HepG2 (cell line): ENCODE data around the gene CCNYL1. TPM values are rescaled to one million over a fixed set of nuclear protein-coding genes. Genes with fewer than 3 reads are reported as not detected.

Experiments
- ATRX ChIP-seq: sonication (generic); formaldehyde crosslinking; IDR thresholded peaks from 2 replicates; pipeline ENCODE4 v1.4.0; 2020; ENCODE audit warnings: missing genetic modification reagents, borderline replicate concordance
- CBFB ChIP-seq: sonication (generic); formaldehyde crosslinking; IDR thresholded peaks from 2 replicates; pipeline ENCODE4 v1.4.0; 2020; ENCODE audit warnings: missing genetic modification reagents
- MAZ ChIP-seq, 2 experiments: sonication (generic) in 1 of 2; formaldehyde crosslinking in 1 of 2; IDR thresholded peaks; 2 replicates each; pipeline versions ENCODE4 v1.5.0 to v1.6.1; 2012 to 2020; ENCODE audit warnings: low read depth in 2 of 2, mild to moderate bottlenecking in 2 of 2, borderline replicate concordance in 1 of 2, improper control_type of control experiment in 1 of 2, low read length in 1 of 2, missing genetic modification reagents in 1 of 2, moderate library complexity in 1 of 2
- NFATC3 ChIP-seq: sonication (generic); formaldehyde crosslinking; IDR thresholded peaks from 2 replicates; pipeline ENCODE4 v1.5.1; 2020; ENCODE audit warnings: mild to moderate bottlenecking, missing genetic modification reagents
- RXRB ChIP-seq: IDR thresholded peaks from 2 replicates; pipeline ENCODE4 v1.6.1; 2016; ENCODE audit warnings: borderline replicate concordance, missing genetic modification reagents, missing compliant biosample characterization
- SIX4 ChIP-seq: sonication (generic); formaldehyde crosslinking; IDR thresholded peaks from 2 replicates; pipeline ENCODE4 v1.4.0; 2020; ENCODE audit warnings: missing genetic modification reagents
- SRSF1 ChIP-seq: fragments of 200-400 bp; formaldehyde crosslinking; optimal IDR thresholded peaks from 2 replicates; pipeline ENCODE3; 2017; ENCODE audit warnings: mild to moderate bottlenecking, low read depth, low read length, moderate library complexity
- TBX3 ChIP-seq: fragments of 450-650 bp; IDR thresholded peaks from 2 replicates; pipeline ENCODE4 v1.6.1; 2017; ENCODE audit warnings: antibody characterized with exemption, mild to moderate bottlenecking, inconsistent platforms, borderline replicate concordance
- TCF7 ChIP-seq: sonication (generic); IDR thresholded peaks from 2 replicates; pipeline ENCODE4 v1.6.1; 2016; ENCODE audit warnings: antibody characterized with exemption, low read depth
- U2AF2 ChIP-seq: fragments of 200-400 bp; formaldehyde crosslinking; IDR thresholded peaks from 2 replicates; pipeline ENCODE4 v1.6.1; 2017; ENCODE audit warnings: low read depth, mild to moderate bottlenecking, low read length
- ZMYM3 ChIP-seq: sonication (generic); formaldehyde crosslinking; IDR thresholded peaks from 2 replicates; pipeline ENCODE4 v1.5.1; 2020; ENCODE audit warnings: mild to moderate bottlenecking, missing genetic modification reagents
- ZNF589 ChIP-seq: sonication (generic); formaldehyde crosslinking; conservative IDR thresholded peaks from 2 replicates; pipeline ENCODE4 v1.8.0; 2022; ENCODE audit warnings: mild to moderate bottlenecking, moderate library complexity, missing genetic modification reagents
- ZNF761 ChIP-seq: sonication (generic); formaldehyde crosslinking; conservative IDR thresholded peaks from 2 replicates; pipeline ENCODE4 v1.4.0; 2020; ENCODE audit warnings: mild to moderate bottlenecking, missing genetic modification reagents
- polyA plus RNA-seq, 8 experiments: library from polyadenylated mRNA; depleted of rRNA in 3 of 8; stranded (reverse) in 7 of 8; unstranded in 1 of 8; fragments of >200 nt; fragmentation: Illumina TruSeq in 4 of 8; extraction: Trizol in 4 of 8; gene quantifications; 2 replicates each; pipeline versions ENCODE4 v1.2.1 to v1.2.3, GENCODE V29; 2011 to 2016; ENCODE audit warnings: low read depth in 4 of 8, missing spikeins in 1 of 8, mixed read lengths in 1 of 8; ENCODE audit not compliant: insufficient read depth in 1 of 8
- total RNA-seq, 5 experiments: library from RNA; depleted of rRNA; stranded (reverse); fragments of >200 nt; fragmentation: Illumina TruSeq; extraction: Trizol; gene quantifications; 2 replicates each; pipeline ENCODE4 v1.2.3, GENCODE V29; 2016; ENCODE audit warnings: low read depth in 1 of 5
- TF ChIP-seq, protein P1 (sequence below): IDR thresholded peaks from 2 replicates; pipeline ENCODE4 v1.4.0; 2020; ENCODE audit warnings: mild to moderate bottlenecking, missing genetic modification reagents
- TF ChIP-seq, protein P2 (sequence below): sonication (generic); formaldehyde crosslinking; IDR thresholded peaks from 2 replicates; pipeline ENCODE4 v1.4.0; 2020; ENCODE audit warnings: missing genetic modification reagents, borderline replicate concordance
- TF ChIP-seq, protein P3 (sequence below): sonication (generic); formaldehyde crosslinking; IDR thresholded peaks from 2 replicates; pipeline ENCODE4 v1.5.1; 2020; ENCODE audit warnings: missing genetic modification reagents, mild to moderate bottlenecking, borderline replicate concordance
- TF ChIP-seq, protein P4 (sequence below): sonication (generic); formaldehyde crosslinking; IDR thresholded peaks from 2 replicates; pipeline ENCODE4 v1.4.0; 2020; ENCODE audit warnings: mild to moderate bottlenecking, missing genetic modification reagents

CCNYL1 gene
- total and polyA plus RNA-seq, 2 of the 13 experiments (the other 11 are each of a cell fraction or from before 2014, with no cell fraction given) = 12.5 to 16.2 TPM

DNA sequence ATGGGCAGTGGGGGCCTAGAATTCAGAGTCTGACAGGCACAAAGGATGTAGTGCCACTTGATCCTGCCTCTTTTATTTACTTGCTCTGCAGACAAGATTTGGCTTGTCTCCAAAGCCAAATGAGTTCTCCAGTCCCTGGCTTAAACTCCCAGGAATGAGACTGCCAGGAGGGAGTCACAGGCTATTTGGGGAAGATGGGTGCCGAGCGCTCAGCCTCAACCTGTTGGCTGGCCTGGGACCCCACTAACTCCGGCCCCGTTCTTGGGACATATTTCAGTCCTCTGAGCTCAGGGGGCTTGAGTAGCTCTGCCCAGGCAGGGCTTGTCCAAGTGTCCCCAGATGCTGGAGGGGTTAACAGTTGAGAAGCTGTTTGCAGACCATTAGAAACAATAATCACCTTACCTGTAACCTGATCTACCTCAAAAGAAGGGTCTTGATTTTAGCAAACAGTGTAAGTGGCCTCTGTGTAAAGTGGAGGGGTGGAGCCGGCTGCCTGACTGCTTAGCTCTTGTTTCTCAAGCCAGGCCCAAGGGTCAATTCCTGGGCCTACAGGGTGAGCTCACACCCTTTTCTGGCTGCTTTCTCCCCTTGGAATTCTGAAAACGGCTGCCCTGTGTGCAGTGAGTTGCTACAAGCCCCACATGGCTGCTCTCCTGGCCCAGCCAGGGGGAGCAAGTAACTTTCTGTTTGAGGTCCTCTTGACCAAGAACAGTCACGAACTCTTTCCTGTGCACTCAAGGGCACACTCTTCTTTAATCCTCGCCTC lies 85.3 kb downstream of the CCNYL1 start (continued):
- TF ChIP-seq, protein P1, sequence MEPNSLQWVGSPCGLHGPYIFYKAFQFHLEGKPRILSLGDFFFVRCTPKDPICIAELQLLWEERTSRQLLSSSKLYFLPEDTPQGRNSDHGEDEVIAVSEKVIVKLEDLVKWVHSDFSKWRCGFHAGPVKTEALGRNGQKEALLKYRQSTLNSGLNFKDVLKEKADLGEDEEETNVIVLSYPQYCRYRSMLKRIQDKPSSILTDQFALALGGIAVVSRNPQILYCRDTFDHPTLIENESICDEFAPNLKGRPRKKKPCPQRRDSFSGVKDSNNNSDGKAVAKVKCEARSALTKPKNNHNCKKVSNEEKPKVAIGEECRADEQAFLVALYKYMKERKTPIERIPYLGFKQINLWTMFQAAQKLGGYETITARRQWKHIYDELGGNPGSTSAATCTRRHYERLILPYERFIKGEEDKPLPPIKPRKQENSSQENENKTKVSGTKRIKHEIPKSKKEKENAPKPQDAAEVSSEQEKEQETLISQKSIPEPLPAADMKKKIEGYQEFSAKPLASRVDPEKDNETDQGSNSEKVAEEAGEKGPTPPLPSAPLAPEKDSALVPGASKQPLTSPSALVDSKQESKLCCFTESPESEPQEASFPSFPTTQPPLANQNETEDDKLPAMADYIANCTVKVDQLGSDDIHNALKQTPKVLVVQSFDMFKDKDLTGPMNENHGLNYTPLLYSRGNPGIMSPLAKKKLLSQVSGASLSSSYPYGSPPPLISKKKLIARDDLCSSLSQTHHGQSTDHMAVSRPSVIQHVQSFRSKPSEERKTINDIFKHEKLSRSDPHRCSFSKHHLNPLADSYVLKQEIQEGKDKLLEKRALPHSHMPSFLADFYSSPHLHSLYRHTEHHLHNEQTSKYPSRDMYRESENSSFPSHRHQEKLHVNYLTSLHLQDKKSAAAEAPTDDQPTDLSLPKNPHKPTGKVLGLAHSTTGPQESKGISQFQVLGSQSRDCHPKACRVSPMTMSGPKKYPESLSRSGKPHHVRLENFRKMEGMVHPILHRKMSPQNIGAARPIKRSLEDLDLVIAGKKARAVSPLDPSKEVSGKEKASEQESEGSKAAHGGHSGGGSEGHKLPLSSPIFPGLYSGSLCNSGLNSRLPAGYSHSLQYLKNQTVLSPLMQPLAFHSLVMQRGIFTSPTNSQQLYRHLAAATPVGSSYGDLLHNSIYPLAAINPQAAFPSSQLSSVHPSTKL = peak; percentile 65
- TF ChIP-seq ZMYM3 = peak; percentile 55; the same call in 1 of the 2 replicates
- 0 out of 2 replicates have a peak, but pooled peaks have one; percentile 77 for TF ChIP-seq ZNF761 (CRISPR knock-in tag)
- TF ChIP-seq NFATC3 = no peak
- TF ChIP-seq CBFB (CRISPR knock-in tag) = no peak
- no peak for TF ChIP-seq TBX3
- TF ChIP-seq, protein P2, sequence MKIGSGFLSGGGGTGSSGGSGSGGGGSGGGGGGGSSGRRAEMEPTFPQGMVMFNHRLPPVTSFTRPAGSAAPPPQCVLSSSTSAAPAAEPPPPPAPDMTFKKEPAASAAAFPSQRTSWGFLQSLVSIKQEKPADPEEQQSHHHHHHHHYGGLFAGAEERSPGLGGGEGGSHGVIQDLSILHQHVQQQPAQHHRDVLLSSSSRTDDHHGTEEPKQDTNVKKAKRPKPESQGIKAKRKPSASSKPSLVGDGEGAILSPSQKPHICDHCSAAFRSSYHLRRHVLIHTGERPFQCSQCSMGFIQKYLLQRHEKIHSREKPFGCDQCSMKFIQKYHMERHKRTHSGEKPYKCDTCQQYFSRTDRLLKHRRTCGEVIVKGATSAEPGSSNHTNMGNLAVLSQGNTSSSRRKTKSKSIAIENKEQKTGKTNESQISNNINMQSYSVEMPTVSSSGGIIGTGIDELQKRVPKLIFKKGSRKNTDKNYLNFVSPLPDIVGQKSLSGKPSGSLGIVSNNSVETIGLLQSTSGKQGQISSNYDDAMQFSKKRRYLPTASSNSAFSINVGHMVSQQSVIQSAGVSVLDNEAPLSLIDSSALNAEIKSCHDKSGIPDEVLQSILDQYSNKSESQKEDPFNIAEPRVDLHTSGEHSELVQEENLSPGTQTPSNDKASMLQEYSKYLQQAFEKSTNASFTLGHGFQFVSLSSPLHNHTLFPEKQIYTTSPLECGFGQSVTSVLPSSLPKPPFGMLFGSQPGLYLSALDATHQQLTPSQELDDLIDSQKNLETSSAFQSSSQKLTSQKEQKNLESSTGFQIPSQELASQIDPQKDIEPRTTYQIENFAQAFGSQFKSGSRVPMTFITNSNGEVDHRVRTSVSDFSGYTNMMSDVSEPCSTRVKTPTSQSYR = no peak
- TF ChIP-seq TCF7 = peak; percentile 36
- peak; percentile 63; the same call in 1 of the 2 replicates for TF ChIP-seq RXRB
- peak; percentile 98 for TF ChIP-seq SIX4 (CRISPR knock-in tag)
- no peak for TF ChIP-seq U2AF2
- TF ChIP-seq SRSF1 = no peak
- no peak for TF ChIP-seq ZNF589
- TF ChIP-seq MAZ (IDR thresholded peaks at IDR 0.05; ENCODE audit: borderline replicate concordance, low read depth, low read length) = no peak
- no peak for TF ChIP-seq MAZ (CRISPR knock-in tag; IDR thresholded peaks at IDR 0.05; ENCODE audit: low read depth)
- no peak for TF ChIP-seq ATRX (CRISPR knock-in tag)
- TF ChIP-seq, protein P3, sequence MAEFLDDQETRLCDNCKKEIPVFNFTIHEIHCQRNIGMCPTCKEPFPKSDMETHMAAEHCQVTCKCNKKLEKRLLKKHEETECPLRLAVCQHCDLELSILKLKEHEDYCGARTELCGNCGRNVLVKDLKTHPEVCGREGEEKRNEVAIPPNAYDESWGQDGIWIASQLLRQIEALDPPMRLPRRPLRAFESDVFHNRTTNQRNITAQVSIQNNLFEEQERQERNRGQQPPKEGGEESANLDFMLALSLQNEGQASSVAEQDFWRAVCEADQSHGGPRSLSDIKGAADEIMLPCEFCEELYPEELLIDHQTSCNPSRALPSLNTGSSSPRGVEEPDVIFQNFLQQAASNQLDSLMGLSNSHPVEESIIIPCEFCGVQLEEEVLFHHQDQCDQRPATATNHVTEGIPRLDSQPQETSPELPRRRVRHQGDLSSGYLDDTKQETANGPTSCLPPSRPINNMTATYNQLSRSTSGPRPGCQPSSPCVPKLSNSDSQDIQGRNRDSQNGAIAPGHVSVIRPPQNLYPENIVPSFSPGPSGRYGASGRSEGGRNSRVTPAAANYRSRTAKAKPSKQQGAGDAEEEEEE = no peak
- TF ChIP-seq, protein P4, sequence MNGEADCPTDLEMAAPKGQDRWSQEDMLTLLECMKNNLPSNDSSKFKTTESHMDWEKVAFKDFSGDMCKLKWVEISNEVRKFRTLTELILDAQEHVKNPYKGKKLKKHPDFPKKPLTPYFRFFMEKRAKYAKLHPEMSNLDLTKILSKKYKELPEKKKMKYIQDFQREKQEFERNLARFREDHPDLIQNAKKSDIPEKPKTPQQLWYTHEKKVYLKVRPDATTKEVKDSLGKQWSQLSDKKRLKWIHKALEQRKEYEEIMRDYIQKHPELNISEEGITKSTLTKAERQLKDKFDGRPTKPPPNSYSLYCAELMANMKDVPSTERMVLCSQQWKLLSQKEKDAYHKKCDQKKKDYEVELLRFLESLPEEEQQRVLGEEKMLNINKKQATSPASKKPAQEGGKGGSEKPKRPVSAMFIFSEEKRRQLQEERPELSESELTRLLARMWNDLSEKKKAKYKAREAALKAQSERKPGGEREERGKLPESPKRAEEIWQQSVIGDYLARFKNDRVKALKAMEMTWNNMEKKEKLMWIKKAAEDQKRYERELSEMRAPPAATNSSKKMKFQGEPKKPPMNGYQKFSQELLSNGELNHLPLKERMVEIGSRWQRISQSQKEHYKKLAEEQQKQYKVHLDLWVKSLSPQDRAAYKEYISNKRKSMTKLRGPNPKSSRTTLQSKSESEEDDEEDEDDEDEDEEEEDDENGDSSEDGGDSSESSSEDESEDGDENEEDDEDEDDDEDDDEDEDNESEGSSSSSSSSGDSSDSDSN (CRISPR knock-in tag) = peak; percentile 62; the same call in 1 of the 2 replicates
